ENCODE results near the gene PTPRE.

Gene PTPRE
- total RNA-seq: 42.4 to 46.1 reads per million in 2 donors

GRCh38 chr10:127906548-127907377 lies at the start of gene PTPRE:
TSS of gene PTPRE (plus strand) at chr10:127907103. CDS start at chr10:128040882, 133,779 bp downstream.
- DNase-seq: peak in 4 of 5 experiments; percentile 19 to 61 (median 42)

GRCh38 chr10:127860592-127860991 lies 46.3 kb upstream of the PTPRE start:
- no peak for DNase-seq

GRCh38 chr10:127863231-127863825 lies 43.6 kb upstream of the PTPRE start:
- peak in 1 of 5 experiments; percentile 10 for DNase-seq

GRCh38 chr10:127866276-127867013 lies 40.5 kb upstream of the PTPRE start:
- DNase-seq: no peak

GRCh38 chr10:127867805-127868204 lies 39.1 kb upstream of the PTPRE start:
- DNase-seq: no peak

GRCh38 chr10:127869329-127869728 lies 37.6 kb upstream of the PTPRE start:
- no peak for DNase-seq

GRCh38 chr10:127871631-127872010 lies 35.3 kb upstream of the PTPRE start:
- no peak for DNase-seq

GRCh38 chr10:127872011-127872761 lies 34.7 kb upstream of the PTPRE start:
- DNase-seq: no peak

- DNase-seq: no peak
Measured at GRCh38 chr10:127872871-127873600, 33.9 kb upstream of the PTPRE start.

GRCh38 chr10:127873901-127874470 lies 32.9 kb upstream of the PTPRE start:
- no peak for DNase-seq

- DNase-seq: no peak
Measured at GRCh38 chr10:127874671-127875448, 32.0 kb upstream of the PTPRE start.

- DNase-seq: no peak
Measured at GRCh38 chr10:127875449-127875765, 31.5 kb upstream of the PTPRE start.

- DNase-seq: no peak
Measured at GRCh38 chr10:127875916-127876315, 31.0 kb upstream of the PTPRE start.

- no peak for DNase-seq
Measured at GRCh38 chr10:127877116-127877515, 29.8 kb upstream of the PTPRE start.

GRCh38 chr10:127877699-127878098 lies 29.2 kb upstream of the PTPRE start:
- no peak for DNase-seq

GRCh38 chr10:127878475-127879055 lies 28.3 kb upstream of the PTPRE start:
- DNase-seq: peak in 1 of 5 experiments; percentile 7

GRCh38 chr10:127880557-127880956 lies 26.3 kb upstream of the PTPRE start:
- DNase-seq: peak in 1 of 5 experiments; percentile 31

- DNase-seq: no peak
Measured at GRCh38 chr10:127881262-127881661, 25.6 kb upstream of the PTPRE start.

- no peak for DNase-seq
Measured at GRCh38 chr10:127882391-127882790, 24.5 kb upstream of the PTPRE start.

- DNase-seq: no peak
Measured at GRCh38 chr10:127882801-127883459, 24.0 kb upstream of the PTPRE start.

Measured in T-helper 2 cell (primary cell).